Measurements from ENCODE around the gene PTGFRN. TPM values are rescaled to one million over a fixed set of nuclear protein-coding genes. Genes with fewer than 3 reads are reported as not detected.

Gene PTGFRN
- total and polyA plus RNA-seq, 7 donors = 0.79 to 8.1 (median 2.3) TPM

- no peaks in the 10 kb centered on the region for H3K9me3 ChIP-seq
- no peak overlapping the region for H3K27ac ChIP-seq
- intact Hi-C loops (cut with DNase I) = no loop called here
- ATAC-seq = no peak
- no peaks in the 10 kb centered on the region for H3K4me1 ChIP-seq
- no peak overlapping the region for H3K4me3 ChIP-seq
- TF ChIP-seq, protein P1, sequence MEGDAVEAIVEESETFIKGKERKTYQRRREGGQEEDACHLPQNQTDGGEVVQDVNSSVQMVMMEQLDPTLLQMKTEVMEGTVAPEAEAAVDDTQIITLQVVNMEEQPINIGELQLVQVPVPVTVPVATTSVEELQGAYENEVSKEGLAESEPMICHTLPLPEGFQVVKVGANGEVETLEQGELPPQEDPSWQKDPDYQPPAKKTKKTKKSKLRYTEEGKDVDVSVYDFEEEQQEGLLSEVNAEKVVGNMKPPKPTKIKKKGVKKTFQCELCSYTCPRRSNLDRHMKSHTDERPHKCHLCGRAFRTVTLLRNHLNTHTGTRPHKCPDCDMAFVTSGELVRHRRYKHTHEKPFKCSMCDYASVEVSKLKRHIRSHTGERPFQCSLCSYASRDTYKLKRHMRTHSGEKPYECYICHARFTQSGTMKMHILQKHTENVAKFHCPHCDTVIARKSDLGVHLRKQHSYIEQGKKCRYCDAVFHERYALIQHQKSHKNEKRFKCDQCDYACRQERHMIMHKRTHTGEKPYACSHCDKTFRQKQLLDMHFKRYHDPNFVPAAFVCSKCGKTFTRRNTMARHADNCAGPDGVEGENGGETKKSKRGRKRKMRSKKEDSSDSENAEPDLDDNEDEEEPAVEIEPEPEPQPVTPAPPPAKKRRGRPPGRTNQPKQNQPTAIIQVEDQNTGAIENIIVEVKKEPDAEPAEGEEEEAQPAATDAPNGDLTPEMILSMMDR (IDR thresholded peaks at IDR 0.05) = no peak
- DNase-seq = no peak
- H3K27me3 ChIP-seq (ENCODE audit: insufficient read depth in 3 of 3, low read length in 2 of 3) = no peaks in the 10 kb centered on the region
- WGBS, 3 donors = 95 to 100% (median 96%) methylated on average over 3 of the region's 3 CpGs
- H3K36me3 ChIP-seq (ENCODE audit: insufficient read depth in 1 of 2, low read depth in 1 of 2) = no peaks in the 10 kb centered on the region
Measured at GRCh38 chr1:117011334-117011733, 101.6 kb downstream of the PTGFRN start.

GRCh38 chr1:117013309-117013858 is 103.7 kb downstream of the PTGFRN start:
- no peaks in the 10 kb centered on the region for H3K36me3 ChIP-seq (ENCODE audit: insufficient read depth in 1 of 2, low read depth in 1 of 2)
- WGBS, 3 donors = 94 to 96% (median 94%) methylated on average over 5 of the region's 5 CpGs
- TF ChIP-seq, protein P1 (IDR thresholded peaks at IDR 0.05) = no peak
- no peaks in the 10 kb centered on the region for H3K4me1 ChIP-seq
- no peak for ATAC-seq
- H3K27ac ChIP-seq = no peak overlapping the region
- no peaks in the 10 kb centered on the region for H3K27me3 ChIP-seq (ENCODE audit: insufficient read depth in 3 of 3, low read length in 2 of 3)
- H3K9me3 ChIP-seq = no peaks in the 10 kb centered on the region
- intact Hi-C loops (cut with DNase I) = no loop called here
- H3K4me3 ChIP-seq = no peak overlapping the region
- DNase-seq = no peak

- no peaks in the 10 kb centered on the region for H3K9me3 ChIP-seq
- intact Hi-C loops (cut with DNase I) = no loop called here
- no peaks in the 10 kb centered on the region for H3K4me1 ChIP-seq
- TF ChIP-seq, protein P1 (IDR thresholded peaks at IDR 0.05) = no peak
- no peak overlapping the region for H3K27ac ChIP-seq
- ATAC-seq (no peak), DNase-seq (no peak)
- H3K4me3 ChIP-seq = no peak overlapping the region
- H3K36me3 ChIP-seq (ENCODE audit: insufficient read depth in 1 of 2, low read depth in 1 of 2) = no peaks in the 10 kb centered on the region
- 89 to 95% (median 89%) methylated on average over 5 of the region's 5 CpGs for WGBS, 3 donors
- H3K27me3 ChIP-seq (ENCODE audit: insufficient read depth in 3 of 3, low read length in 2 of 3) = no peaks in the 10 kb centered on the region
Measured at GRCh38 chr1:117014209-117014608, 104.5 kb downstream of the PTGFRN start.

DNA sequence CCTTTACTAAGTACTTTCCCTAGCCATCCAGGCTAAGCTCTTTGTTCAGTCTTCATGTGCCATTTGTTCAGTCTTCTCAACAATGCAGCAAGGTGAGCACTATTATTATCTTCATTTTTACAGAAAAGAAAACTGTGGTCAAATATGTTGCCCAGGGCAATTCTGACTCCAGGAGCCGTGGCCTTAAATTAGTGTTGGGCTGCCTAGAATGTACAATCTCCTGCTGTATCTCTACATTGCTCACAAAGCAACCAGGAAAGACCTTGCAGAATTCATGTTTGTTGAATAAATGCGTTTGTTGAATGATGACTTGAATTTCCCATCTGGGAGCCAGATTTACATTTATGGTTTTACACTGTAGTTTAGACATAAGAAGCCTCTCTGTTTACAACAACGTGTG is 106.0 kb downstream of the PTGFRN start:
- DNase-seq (no peak), ATAC-seq (no peak)
- WGBS, 3 donors = 87 to 92% (median 89%) methylated on average over 3 of the region's 3 CpGs
- peaks cover 0 to 9% (median 0%) of the 10 kb centered on the region in 3 donors for H3K27me3 ChIP-seq (ENCODE audit: insufficient read depth in 3 of 3, low read length in 2 of 3)
- H3K4me3 ChIP-seq = no peak overlapping the region
- intact Hi-C loops (cut with DNase I) = no loop called here
- no peaks in the 10 kb centered on the region for H3K36me3 ChIP-seq (ENCODE audit: insufficient read depth in 1 of 2, low read depth in 1 of 2)
- H3K27ac ChIP-seq = no peak overlapping the region
- TF ChIP-seq, protein P1 (IDR thresholded peaks at IDR 0.05) = no peak
- H3K4me1 ChIP-seq = no peaks in the 10 kb centered on the region
- no peaks in the 10 kb centered on the region for H3K9me3 ChIP-seq

DNA sequence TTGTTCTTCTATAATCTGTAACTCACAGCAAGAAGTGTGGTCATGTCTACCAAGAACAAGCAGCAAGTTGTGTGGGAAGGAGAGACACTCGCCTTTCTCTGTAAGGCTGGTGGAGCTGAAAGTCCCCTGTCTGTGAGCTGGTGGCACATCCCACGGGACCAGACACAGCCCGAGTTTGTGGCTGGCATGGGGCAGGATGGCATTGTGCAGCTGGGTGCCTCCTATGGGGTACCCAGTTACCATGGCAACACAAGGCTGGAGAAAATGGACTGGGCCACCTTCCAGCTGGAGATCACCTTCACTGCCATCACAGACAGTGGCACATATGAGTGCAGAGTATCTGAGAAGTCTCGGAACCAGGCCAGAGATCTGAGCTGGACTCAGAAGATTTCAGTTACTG is 107.3 kb downstream of the PTGFRN start:
- Histone ChIP-seq H3K27me3 (ENCODE audit: insufficient read depth in 3 of 3, low read length in 2 of 3) (peaks cover 0 to 9% (median 0%) of the 10 kb centered on the region in 3 donors), H3K27ac (no peak overlapping the region), H3K9me3 (no peaks in the 10 kb centered on the region), H3K36me3 (ENCODE audit: insufficient read depth in 1 of 2, low read depth in 1 of 2) (no peaks in the 10 kb centered on the region), H3K4me1 (no peaks in the 10 kb centered on the region), H3K4me3 (no peak overlapping the region)
- ATAC-seq (no peak), DNase-seq (no peak)
- 53 to 73% (median 54%) methylated on average over 4 of the region's 4 CpGs for WGBS, 3 donors
- intact Hi-C loops (cut with DNase I) = no loop called here
- TF ChIP-seq, protein P1 (IDR thresholded peaks at IDR 0.05) = no peak

Data from psoas muscle (tissue), 8 donors.